GM19467 (cell line): ENCODE results near the gene AKT1S1.

Experiments used
- ATAC-seq: cut with Tn5 transposase; IDR thresholded peaks from one replicate; pipeline ENCODE4 v1.9.1; 2021; ENCODE audit warnings: mild to moderate bottlenecking, moderate library complexity; ENCODE audit not compliant: unreplicated experiment

The AKT1S1 gene

DNA sequence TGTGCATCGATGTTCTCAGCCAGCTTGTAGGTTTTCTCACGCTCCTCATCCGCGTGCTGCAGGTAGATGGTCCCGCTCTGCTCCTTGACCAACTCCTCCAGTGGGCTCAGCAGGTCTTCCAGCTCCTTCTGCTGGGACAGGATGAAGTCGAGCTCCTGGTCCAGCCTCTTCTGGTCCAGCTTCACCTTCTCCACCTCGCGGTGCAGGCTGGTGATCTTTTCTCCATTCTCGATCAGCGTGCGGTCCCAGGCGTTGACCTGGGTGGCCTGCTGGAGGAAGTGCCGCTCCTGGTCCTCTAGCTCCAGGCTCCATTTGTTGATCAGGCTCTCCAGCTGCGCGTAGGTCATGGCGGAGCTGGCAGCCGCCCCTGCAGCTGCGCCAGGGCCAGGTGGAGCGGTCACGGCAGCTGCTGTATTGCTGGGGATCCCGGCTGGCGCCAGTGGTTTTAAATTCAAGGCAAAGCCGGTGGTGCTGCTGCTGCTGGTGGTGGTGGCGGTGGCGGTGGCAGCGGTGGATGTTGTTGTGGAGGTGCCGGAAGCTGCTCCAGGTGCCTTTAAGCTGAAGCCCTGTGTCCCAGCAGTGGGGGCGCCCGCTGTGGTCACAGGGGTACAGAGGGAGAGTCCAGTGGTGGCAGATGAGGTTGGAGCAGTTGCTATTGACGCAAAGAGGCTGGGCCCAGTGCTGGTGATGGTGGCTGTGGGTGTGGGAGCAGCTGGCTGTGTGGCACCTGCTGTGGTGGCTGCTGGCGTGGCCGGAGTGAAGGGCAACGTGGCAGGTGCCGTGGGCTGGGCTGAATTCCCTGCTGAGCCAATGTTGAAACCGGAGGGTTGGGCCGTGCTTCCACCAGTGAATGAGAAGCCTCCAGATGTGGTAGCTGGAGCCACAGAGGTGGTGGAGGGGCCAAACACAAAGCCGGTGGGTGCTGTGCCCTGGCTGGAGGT lies 31.6 kb upstream of the AKT1S1 start:
- ATAC-seq: no peak

DNA sequence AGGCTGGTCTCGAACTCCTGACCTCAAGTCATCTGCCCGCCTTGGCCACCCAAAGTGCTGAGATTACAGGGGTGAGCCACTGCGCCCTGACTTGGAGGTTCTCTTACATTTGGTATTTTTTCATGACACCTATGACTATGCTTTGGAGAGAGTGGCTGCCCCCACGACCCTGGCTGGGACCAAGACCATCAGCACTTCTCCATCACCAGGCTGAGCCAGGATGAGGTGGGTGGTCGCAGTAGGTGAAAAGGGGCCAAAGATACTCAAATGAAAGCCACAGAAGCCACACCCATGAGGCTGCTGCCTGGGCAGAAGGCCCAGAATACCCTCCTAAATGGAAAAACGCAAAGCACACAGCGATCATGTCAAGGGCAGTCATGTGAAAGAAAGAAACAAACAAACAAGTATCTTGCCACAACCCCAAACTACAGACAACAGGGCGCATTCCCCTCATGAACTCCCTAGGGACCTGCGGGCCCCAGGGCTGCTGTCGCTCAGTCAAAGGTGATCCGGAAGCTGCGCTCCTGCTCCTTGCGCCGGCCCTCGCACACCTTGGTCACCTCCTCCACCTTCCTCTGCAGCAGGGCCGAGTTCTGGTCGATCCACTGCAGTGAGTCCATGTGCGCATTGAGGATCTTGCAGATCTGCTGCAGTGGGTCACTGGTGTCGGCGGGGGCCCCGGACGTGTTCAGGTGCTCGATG lies 30.7 kb upstream of the AKT1S1 start:
- no peak for ATAC-seq

GRCh38 chr19:49906879-49907564 lies 29.9 kb upstream of the AKT1S1 start:
- ATAC-seq: no peak

DNA sequence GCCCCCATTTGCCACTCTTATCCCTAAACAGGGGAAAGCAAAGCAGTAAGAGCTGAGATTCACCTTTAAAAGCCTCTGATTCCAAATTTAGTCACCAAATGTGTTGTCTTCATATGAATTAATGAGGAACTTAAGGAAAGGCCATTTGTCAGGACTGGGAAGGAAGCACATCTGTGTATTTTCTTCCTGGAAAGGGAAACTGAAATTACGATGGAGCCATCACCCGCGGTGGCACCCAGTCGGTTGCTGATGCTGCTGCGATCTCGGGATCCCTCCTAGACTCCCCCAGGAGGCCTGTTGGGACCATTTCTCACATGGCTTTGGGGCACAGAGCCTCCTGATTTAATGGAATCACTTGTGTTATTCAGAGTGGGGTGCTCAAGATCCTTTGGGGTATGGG lies 27.0 kb upstream of the AKT1S1 start:
- ATAC-seq: no peak

DNA sequence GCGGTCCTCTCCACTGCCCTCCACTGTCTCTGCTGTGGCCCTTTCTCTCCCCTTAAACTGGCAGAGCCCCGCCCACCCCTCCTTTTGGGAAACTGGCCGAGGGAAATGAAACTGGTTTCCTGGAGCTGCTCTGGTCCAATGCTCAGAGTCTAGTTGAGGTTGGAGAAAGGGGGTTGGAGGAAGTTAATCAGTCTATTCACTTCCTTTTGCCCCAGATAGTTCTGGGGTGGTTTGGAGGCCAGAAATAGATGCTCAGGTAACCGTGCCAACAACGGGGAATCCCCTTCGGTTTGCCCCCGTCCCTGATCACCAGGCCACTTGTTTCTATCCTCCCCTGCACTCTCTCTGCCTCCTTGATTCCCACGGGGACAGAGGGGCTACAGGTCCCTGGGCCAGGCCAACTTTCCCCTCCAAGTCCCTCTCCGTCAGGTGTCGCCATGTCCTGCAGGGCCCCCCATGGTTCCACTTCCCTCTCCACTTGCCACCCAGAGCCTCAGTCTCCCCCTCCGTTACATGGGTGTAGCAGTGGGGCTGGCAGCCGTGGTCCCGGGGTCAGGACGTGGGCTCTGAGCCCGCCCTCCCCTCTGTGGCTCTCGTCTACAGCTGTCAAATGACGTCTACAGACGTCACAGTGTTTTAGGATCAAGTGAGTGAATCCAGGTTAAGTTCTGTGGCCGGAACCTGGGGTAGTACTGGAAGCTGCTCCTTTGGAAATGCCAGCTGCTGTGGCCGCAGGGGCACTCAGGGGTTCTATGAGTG lies 19.9 kb upstream of the AKT1S1 start, which contains the start of gene IL4I1:
IL4I1 (minus strand) TSS at position 25 of the 759 bp plus-strand sequence. CDS start 727 bp downstream, outside the sequence.
- ATAC-seq: peak; percentile 52

- ATAC-seq: no peak
Observed at GRCh38 chr19:49895566-49896297, 18.6 kb upstream of the AKT1S1 start.

GRCh38 chr19:49894879-49895565 lies 17.9 kb upstream of the AKT1S1 start:
- no peak for ATAC-seq

DNA sequence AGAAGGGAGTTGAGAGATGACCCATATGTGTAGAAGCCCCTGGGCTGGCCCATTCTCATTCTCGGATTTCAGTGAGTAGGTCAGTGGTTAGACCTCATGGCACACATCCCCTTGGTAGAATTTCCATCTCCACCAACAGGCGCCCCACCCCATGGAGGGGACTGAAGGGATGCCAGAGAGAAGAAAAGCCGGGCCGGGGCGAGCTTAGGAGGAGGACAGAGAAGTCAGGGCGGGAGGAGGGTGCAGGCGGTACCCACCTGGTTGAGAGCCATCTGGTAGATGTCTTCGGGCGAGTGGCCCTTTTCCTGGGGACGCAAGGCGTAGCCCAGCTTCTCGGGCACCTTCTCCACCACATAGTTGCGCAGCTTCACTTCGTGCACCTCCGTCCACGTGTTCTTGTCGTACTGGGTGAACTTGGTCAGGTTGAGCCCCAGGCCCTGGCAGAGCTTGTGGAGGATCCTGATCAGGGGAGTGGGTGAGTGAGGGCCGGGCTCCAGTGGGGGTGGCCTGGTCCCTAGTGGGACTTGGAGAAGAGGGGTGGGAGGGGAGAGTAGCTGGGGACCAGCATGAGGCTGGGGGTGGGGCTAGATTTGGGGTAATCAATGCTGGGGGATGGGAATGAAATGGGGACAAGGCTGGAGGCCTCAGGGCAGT lies 17.0 kb upstream of the AKT1S1 start:
- no peak for ATAC-seq

- no peak for ATAC-seq
Observed at GRCh38 chr19:49892716-49893115, 15.6 kb upstream of the AKT1S1 start.

DNA sequence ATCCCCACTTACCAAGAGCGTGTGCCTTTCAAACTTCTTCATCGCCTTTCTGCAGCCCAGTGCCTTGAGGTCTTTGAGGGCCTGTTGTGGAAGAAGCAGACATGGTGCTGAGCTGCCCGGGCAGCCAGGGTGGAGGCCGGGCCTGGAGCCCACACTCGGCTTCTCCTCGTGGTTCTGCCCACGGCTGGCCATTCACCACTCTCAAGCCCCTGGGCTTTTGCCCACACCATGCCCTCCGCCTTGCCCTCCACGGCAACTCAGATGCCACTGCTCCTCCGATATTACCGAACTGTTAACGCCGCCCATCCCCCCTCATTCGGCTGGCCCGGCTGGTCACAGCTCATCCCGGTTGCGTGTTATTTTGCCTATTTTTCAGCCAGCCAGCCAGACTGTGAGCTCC lies 14.2 kb upstream of the AKT1S1 start:
- no peak for ATAC-seq

DNA sequence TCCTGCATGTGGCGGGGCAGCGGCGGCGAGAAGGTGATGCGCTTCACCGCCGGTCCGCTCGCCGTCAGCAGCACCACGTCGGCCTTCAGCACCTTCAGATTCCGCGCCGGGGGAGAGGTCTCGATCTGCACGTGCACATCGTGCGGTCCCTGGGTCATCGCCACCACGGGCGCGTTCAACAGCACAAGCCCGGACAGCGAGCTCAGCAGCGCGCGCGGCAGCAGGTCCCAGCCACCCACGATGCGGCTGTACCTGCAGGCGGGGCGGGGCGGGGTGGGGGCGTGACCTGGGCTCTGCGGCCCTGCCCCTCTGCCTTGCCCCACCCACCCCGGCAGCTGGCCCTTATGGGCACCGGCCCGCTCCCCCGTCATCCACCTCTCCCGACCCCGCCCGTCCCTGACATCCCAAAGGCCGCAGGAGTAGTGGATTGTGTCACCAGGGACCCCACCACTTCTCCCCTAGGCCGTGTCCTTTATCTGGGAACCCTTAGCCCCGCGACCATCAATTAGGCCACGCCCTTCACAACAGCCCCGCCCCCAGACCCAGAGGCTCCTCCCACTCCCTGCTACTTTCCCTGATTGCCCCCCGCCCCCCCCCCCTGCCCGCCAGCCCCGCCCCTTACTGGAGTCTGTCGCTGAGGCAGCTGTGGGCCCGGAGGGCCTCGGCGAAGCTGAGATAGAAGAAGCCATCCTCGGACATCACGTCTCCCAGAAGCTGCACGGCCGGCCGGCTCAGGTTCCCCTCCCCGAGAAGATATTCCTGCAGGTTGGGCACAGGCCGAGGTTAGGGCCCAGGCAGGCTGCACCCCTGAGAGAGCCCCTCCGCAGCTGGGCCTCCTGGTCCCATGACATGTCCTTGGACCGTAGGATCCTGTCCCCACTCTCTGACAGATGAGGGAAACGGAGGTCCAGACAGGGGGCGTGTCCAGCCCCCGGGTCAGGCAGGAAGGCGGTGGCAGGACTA lies 13.5 kb upstream of the AKT1S1 start:
- ATAC-seq: no peak

DNA sequence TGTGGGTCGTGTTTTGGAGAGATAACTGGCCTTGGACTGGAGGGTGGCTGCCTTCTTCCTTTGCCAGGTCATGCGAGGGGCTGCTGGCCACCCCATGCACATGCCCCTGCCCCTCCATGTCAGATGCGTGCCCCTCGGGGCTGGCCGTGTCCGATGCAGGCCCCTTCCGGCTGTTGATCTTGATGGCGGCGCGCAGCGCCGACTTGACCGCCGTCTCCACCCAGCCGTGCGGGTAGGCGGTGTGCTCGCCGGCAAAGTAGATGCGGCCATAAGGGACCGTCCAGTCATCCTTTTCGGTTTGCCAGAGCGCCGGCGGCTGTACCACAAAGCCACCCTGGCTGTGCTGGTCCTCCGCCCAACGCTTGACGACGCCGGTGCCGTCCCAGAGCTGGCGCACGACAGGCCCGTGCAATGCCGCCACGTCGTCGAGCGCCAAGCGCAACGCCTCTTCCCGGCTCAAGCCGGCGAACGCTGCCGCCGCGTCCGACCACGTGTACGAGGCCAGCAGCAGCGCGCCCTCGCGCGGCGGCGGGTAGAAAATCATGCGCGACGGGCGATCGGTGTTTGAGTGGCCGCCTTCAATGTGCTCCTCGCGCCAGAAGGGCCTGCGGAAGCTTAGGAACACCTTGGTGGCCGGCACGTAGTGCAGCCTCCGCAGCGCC lies 12.7 kb upstream of the AKT1S1 start:
- ATAC-seq: no peak

GRCh38 chr19:49889038-49889686 lies 12.0 kb upstream of the AKT1S1 start:
- no peak for ATAC-seq

GRCh38 chr19:49888510-49888824 lies 11.3 kb upstream of the AKT1S1 start:
- no peak for ATAC-seq

- no peak for ATAC-seq
Observed at GRCh38 chr19:49887665-49888509, 10.7 kb upstream of the AKT1S1 start.
